A673 (cell line): Measurements from ENCODE around the gene KIF22. TPM values are rescaled to one million over a fixed set of nuclear protein-coding genes. Genes with fewer than 3 reads are reported as not detected.
A peak's percentile ranks its signal among the peaks of the same experiment; 100 is the strongest.

ENCODE experiments used
- BruUV-seq: library from RNA; stranded (reverse); fragments of 400-500 nt; replicated peaks from 2 replicates; lab custom pipeline; 2021; lab: Mats Ljungman, UMichigan
- CTCF ChIA-PET: fragments of 300-600 bp; sonication (Branson Sonifier 250); formaldehyde crosslinking; loops from one replicate; lab custom pipeline; 2022; ENCODE audit warnings: antibody characterized with exemption; lab: Charles Lee
- POLR2A ChIA-PET: fragments of 300-600 bp; sonication (Branson Sonifier 250); formaldehyde crosslinking; loops from one replicate; lab custom pipeline; 2022; ENCODE audit warnings: antibody characterized with exemption; ENCODE audit not compliant: low non-redundant PET; lab: Charles Lee
- DNase-seq: peaks from one replicate; pipeline ENCODE4 v3.0.0-alpha.2; 2015; ENCODE audit warnings: low spot score
- H3K27ac ChIP-seq: fragments of 200-600 bp; sonication (generic); 2 replicates; pipeline ENCODE4 v1.5.1; 2016; ENCODE audit warnings: mixed run types, low read depth, mild to moderate bottlenecking, mixed read lengths, antibody characterized with exemption, low read length; ENCODE audit not compliant: poor library complexity, severe bottlenecking
- H3K27me3 ChIP-seq: fragments of 200-600 bp; sonication (generic); replicated peaks from 2 replicates; pipeline ENCODE4 v1.6.1; 2017; ENCODE audit warnings: mixed run types, low read depth, mild to moderate bottlenecking, mixed read lengths, antibody characterized with exemption, low read length; ENCODE audit not compliant: insufficient read depth, poor library complexity
- H3K36me3 ChIP-seq: fragments of 200-600 bp; sonication (generic); 2 replicates; pipeline ENCODE4 v1.6.1; 2016; ENCODE audit warnings: mixed run types, mild to moderate bottlenecking, mixed read lengths, antibody characterized with exemption, low read length; ENCODE audit not compliant: insufficient read depth, poor library complexity, severe bottlenecking
- H3K4me1 ChIP-seq: fragments of 200-600 bp; sonication (generic); 2 replicates; pipeline ENCODE4 v1.6.1; 2017; ENCODE audit warnings: mixed run types, mild to moderate bottlenecking, mixed read lengths, antibody characterized with exemption, low read length; ENCODE audit not compliant: insufficient read depth, poor library complexity, severe bottlenecking
- H3K4me3 ChIP-seq: fragments of 200-600 bp; sonication (generic); 2 replicates; pipeline ENCODE4 v1.5.1; 2016; ENCODE audit warnings: low read depth, mixed run types, mild to moderate bottlenecking, mixed read lengths, low read length; ENCODE audit not compliant: poor library complexity, severe bottlenecking
- H3K9me3 ChIP-seq: fragments of 200-600 bp; sonication (generic); 2 replicates; pipeline ENCODE4 v1.6.1; 2016; ENCODE audit warnings: mixed run types, low read depth, mild to moderate bottlenecking, mixed read lengths, antibody characterized with exemption, low read length; ENCODE audit not compliant: poor library complexity, severe bottlenecking
- EZH2 ChIP-seq: fragments of 200-600 bp; sonication (generic); IDR thresholded peaks from 2 replicates; pipeline ENCODE4 v1.6.1; 2017; ENCODE audit warnings: borderline replicate concordance, low read depth, mild to moderate bottlenecking, mixed read lengths, antibody characterized with exemption, low read length; ENCODE audit not compliant: poor library complexity, severe bottlenecking
- intact Hi-C: fragments of 100-400 bp; cut with micrococcal nuclease; formaldehyde crosslinking; loops from one replicate; pipeline ENCODE4 v1.10.0; 2022; ENCODE audit not compliant: unreplicated experiment
- total RNA-seq: library from RNA; stranded (reverse); gene quantifications from 2 replicates; pipeline ENCODE4 v1.2.3, GENCODE V29; 2021
- TF ChIP-seq, protein P1 (sequence below): fragments of 300-800, 200-600 bp; sonication (generic); conservative IDR thresholded peaks from 2 replicates; pipeline ENCODE4 v1.5.1; 2017; ENCODE audit warnings: low read depth, mild to moderate bottlenecking, antibody characterized with exemption, low read length, moderate library complexity, mixed read lengths

KIF22 gene
- total RNA-seq, 1 experiment from 2014 or later = 171 TPM

- Histone ChIP-seq H3K4me3 (no peak overlapping the region), H3K4me1 (peaks cover 11% of the 10 kb centered on the region), H3K27ac (no peak overlapping the region), H3K27me3 (no peaks in the 10 kb centered on the region), H3K36me3 (peaks cover 52% of the 10 kb centered on the region), H3K9me3 (no peaks in the 10 kb centered on the region)
- no peak for DNase-seq
- TF ChIP-seq, protein P1, sequence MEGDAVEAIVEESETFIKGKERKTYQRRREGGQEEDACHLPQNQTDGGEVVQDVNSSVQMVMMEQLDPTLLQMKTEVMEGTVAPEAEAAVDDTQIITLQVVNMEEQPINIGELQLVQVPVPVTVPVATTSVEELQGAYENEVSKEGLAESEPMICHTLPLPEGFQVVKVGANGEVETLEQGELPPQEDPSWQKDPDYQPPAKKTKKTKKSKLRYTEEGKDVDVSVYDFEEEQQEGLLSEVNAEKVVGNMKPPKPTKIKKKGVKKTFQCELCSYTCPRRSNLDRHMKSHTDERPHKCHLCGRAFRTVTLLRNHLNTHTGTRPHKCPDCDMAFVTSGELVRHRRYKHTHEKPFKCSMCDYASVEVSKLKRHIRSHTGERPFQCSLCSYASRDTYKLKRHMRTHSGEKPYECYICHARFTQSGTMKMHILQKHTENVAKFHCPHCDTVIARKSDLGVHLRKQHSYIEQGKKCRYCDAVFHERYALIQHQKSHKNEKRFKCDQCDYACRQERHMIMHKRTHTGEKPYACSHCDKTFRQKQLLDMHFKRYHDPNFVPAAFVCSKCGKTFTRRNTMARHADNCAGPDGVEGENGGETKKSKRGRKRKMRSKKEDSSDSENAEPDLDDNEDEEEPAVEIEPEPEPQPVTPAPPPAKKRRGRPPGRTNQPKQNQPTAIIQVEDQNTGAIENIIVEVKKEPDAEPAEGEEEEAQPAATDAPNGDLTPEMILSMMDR = no peak
- TF ChIP-seq EZH2 = no peak
- intact Hi-C loops = no loop called here
- ChIA-PET CTCF (no interaction called here), POLR2A (interaction anchor here (0.6 kb wide), 1 partner anchor 31 kb away, joined by 3 read pairs; no protein-coding TSS in a partner anchor)
- no TSS peak for BruUV-seq
Observed at GRCh38 chr16:29794231-29794710, 3.7 kb downstream of the KIF22 start.

- intact Hi-C loops = no loop called here
- Histone ChIP-seq H3K4me3 (no peak overlapping the region), H3K27ac (no peak overlapping the region)
Observed at GRCh38 chr16:29802416-29802935, 11.9 kb downstream of the KIF22 start.

GRCh38 chr16:29804020-29804419 lies 13.5 kb downstream of the KIF22 start:
- no TSS peak for BruUV-seq
- peak overlapping the region; percentile 89 for H3K27ac ChIP-seq
- ChIA-PET POLR2A (interaction anchor here (0.7 kb wide), 1 partner anchor 90 kb away, joined by 3 read pairs; no protein-coding TSS in a partner anchor), CTCF (interaction anchor here (0.6 kb wide), 1 partner anchor 227 kb away, joined by 5 read pairs; the partner anchor contains the start of gene TLCD3B)
- peaks cover 14% of the 10 kb centered on the region for H3K4me1 ChIP-seq
- DNase-seq = no peak
- no peaks in the 10 kb centered on the region for H3K9me3 ChIP-seq
- H3K36me3 ChIP-seq = peaks cover 63% of the 10 kb centered on the region
- TF ChIP-seq, protein P1 = no peak
- TF ChIP-seq EZH2 = no peak
- no peaks in the 10 kb centered on the region for H3K27me3 ChIP-seq
- intact Hi-C loops = no loop called here
- no peak overlapping the region for H3K4me3 ChIP-seq

More at GRCh38 chr16:29802416-29802935, 11.9 kb downstream of the KIF22 start:
- CTCF ChIA-PET = no interaction called here
- TF ChIP-seq EZH2 = no peak
- TF ChIP-seq, protein P1 = no peak
- no peaks in the 10 kb centered on the region for H3K27me3 ChIP-seq
- no peaks in the 10 kb centered on the region for H3K9me3 ChIP-seq
- no peak for DNase-seq
- BruUV-seq = no TSS peak
- POLR2A ChIA-PET = interaction anchor here (0.6 kb wide), 1 partner anchor 1248 kb away, joined by 13 read pairs; no protein-coding TSS in a partner anchor
- H3K36me3 ChIP-seq = peaks cover 69% of the 10 kb centered on the region
- H3K4me1 ChIP-seq = peaks cover 6% of the 10 kb centered on the region
